Measurements from ENCODE around the gene COL6A2.
A peak's percentile ranks its signal among the peaks of the same experiment; 100 is the strongest.
"Not testable (repeated sequence)": the region's sequence is repeated elsewhere in the genome, so short reads cannot be mapped to it uniquely, and the experiment has no call there.

The COL6A2 gene

GRCh38 chr21:46160657-46160906, 62.7 kb downstream of the COL6A2 start:
- peaks cover 12% of the 10 kb centered on the region for H3K27me3 Mint-ChIP-seq

GRCh38 chr21:46160907-46161632, 63.2 kb downstream of the COL6A2 start:
- Mint-ChIP-seq H3K4me3 (peak overlapping the region in 1 of 2 donors; percentile 57), H3K27ac (peak overlapping the region in 1 of 2 donors; percentile 63), H3K27me3 (peaks cover 12% of the 10 kb centered on the region), H3K9me3 (no peaks in the 10 kb centered on the region), H3K4me1 (no peaks in the 10 kb centered on the region)
- peak; percentile 62 for ATAC-seq
- DNase-seq = no peak

More at GRCh38 chr21:46160657-46160906, 62.7 kb downstream of the COL6A2 start:
- peak overlapping the region in 1 of 2 donors; percentile 63 for H3K27ac Mint-ChIP-seq
- no peaks in the 10 kb centered on the region for H3K4me1 Mint-ChIP-seq
- ATAC-seq (peak; percentile 48), DNase-seq (no peak)
- no peak overlapping the region for H3K4me3 Mint-ChIP-seq
- H3K9me3 Mint-ChIP-seq = no peaks in the 10 kb centered on the region

DNA sequence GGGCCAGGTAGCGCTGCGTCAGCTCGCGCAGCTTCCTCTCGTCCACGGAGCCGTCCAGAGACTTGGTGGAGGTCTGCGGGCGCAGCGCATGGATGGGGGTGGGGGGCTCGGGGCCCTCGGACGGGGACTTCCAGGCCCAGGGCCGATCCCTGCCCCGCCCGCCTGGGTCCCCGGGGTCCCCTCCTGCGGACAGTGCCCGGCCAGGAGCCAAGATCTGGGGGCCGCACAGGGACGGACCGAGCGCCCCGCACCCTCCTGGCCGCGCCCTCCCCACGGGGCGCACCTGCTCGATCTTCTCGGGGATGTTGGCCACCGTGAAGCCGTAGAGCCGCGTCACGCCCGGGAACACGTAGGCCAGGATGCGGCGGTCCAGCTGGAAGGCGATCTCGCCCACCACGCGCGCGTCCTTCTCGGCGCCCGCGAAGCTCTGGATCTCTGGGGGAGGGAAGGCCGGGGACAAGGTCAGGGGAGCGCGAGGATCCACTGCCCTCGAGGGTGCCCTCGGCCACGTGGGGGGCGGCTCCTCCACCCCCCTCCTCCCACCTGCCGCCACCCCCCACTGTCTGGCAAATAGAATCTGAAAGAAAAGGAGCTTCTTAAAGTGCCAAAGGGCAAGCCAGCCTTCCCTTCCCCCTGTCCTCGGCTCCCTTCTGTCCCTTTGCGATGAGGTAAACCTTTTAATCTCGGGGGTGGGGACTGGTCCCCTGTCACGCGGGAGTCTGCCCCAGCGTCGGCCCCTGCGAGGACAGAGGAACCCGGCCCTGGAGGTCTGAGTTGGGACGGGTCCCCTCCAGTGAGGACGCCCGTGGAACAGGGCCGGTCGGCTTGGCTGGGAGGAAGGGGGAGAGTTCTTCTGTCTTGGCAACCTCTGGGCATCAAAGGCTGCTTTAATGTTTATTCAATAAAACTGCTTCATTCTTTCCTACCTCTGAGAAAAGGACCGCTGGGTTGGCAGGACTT, 64.0 kb downstream of the COL6A2 start:
- ATAC-seq = peak; percentile 45
- Mint-ChIP-seq H3K4me3 (peak overlapping the region in 1 of 2 donors; percentile 23), H3K4me1 (no peaks in the 10 kb centered on the region), H3K27ac (no peak overlapping the region), H3K27me3 (peaks cover 12% of the 10 kb centered on the region), H3K9me3 (no peaks in the 10 kb centered on the region)
- DNase-seq = no peak

GRCh38 chr21:46163380-46163779, 65.5 kb downstream of the COL6A2 start:
- H3K4me3 Mint-ChIP-seq = no peak overlapping the region

GRCh38 chr21:46165098-46165497, 67.2 kb downstream of the COL6A2 start:
- Mint-ChIP-seq H3K4me1 (no peaks in the 10 kb centered on the region), H3K27ac (no peak overlapping the region), H3K9me3 (no peaks in the 10 kb centered on the region), H3K27me3 (peaks cover 12% of the 10 kb centered on the region), H3K4me3 (no peak overlapping the region)
- DNase-seq = no peak
- no peak for ATAC-seq

More at GRCh38 chr21:46163380-46163779, 65.5 kb downstream of the COL6A2 start:
- ATAC-seq (no peak), DNase-seq (no peak)
- no peaks in the 10 kb centered on the region for H3K9me3 Mint-ChIP-seq
- H3K4me1 Mint-ChIP-seq = no peaks in the 10 kb centered on the region
- H3K27me3 Mint-ChIP-seq = peaks cover 12% of the 10 kb centered on the region
- no peak overlapping the region for H3K27ac Mint-ChIP-seq

- no peak for DNase-seq
- peaks cover 0 to 2% of the 10 kb centered on the region in 2 donors for H3K9me3 Mint-ChIP-seq
- H3K27ac Mint-ChIP-seq = no peak overlapping the region
- H3K27me3 Mint-ChIP-seq = peaks cover 4% of the 10 kb centered on the region
- H3K4me3 Mint-ChIP-seq = no peak overlapping the region
- ATAC-seq = no peak
- peaks cover 8% of the 10 kb centered on the region for H3K4me1 Mint-ChIP-seq
Measured at GRCh38 chr21:46168238-46168637, 70.3 kb downstream of the COL6A2 start.

GRCh38 chr21:46168659-46169386, 70.9 kb downstream of the COL6A2 start:
- DNase-seq = no peak
- Mint-ChIP-seq H3K9me3 (peaks cover 0 to 8% of the 10 kb centered on the region in 2 donors), H3K27me3 (peaks cover 5% of the 10 kb centered on the region), H3K27ac (no peak overlapping the region), H3K4me1 (peaks cover 8% of the 10 kb centered on the region), H3K4me3 (no peak overlapping the region)
- no peak for ATAC-seq

GRCh38 chr21:46170436-46171193, 72.7 kb downstream of the COL6A2 start:
- H3K4me1 Mint-ChIP-seq, H3K4me3 Mint-ChIP-seq, DNase-seq, ATAC-seq: not testable (repeated sequence)
- H3K9me3 Mint-ChIP-seq = peaks cover 14 to 23% of the 10 kb centered on the region in 2 donors
- peaks cover 19% of the 10 kb centered on the region for H3K27me3 Mint-ChIP-seq
- peak overlapping the region; percentile 29 to 63 for H3K27ac Mint-ChIP-seq

DNA sequence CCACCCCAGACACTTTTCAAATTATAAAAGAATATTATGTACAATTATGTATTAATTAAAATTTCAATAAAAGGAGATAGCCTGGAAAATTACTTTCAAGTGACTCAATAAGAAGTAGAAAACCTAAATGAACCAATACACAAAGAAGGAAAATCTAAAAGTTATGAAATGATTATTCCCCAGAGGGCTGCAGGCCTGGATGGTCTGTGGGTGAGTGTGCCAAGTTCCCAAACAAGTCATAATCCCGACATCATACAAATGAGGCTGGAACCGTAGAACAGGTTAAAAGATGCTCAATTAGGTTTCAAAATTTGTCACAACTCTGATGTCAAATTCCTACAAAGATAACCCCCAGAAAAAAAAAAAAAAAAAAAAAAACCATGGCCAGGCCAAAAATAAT, 73.7 kb downstream of the COL6A2 start:
- H3K27ac Mint-ChIP-seq = no peak overlapping the region

GRCh38 chr21:46171996-46172862, 74.3 kb downstream of the COL6A2 start:
- peak overlapping the region in 1 of 2 donors; percentile 71 for H3K27ac Mint-ChIP-seq
- no peak for DNase-seq
- H3K27me3 Mint-ChIP-seq = peaks cover 34% of the 10 kb centered on the region
- H3K9me3 Mint-ChIP-seq = peaks cover 28 to 34% of the 10 kb centered on the region in 2 donors
- H3K4me1 Mint-ChIP-seq = peaks cover 8% of the 10 kb centered on the region
- no peak overlapping the region for H3K4me3 Mint-ChIP-seq
- no peak for ATAC-seq

More for the DNA sequence above, 73.7 kb downstream of the COL6A2 start:
- H3K4me3 Mint-ChIP-seq = no peak overlapping the region
- ATAC-seq (no peak), DNase-seq (no peak)
- peaks cover 21 to 30% of the 10 kb centered on the region in 2 donors for H3K9me3 Mint-ChIP-seq
- H3K4me1 Mint-ChIP-seq = peaks cover 8% of the 10 kb centered on the region
- peaks cover 29% of the 10 kb centered on the region for H3K27me3 Mint-ChIP-seq

DNA sequence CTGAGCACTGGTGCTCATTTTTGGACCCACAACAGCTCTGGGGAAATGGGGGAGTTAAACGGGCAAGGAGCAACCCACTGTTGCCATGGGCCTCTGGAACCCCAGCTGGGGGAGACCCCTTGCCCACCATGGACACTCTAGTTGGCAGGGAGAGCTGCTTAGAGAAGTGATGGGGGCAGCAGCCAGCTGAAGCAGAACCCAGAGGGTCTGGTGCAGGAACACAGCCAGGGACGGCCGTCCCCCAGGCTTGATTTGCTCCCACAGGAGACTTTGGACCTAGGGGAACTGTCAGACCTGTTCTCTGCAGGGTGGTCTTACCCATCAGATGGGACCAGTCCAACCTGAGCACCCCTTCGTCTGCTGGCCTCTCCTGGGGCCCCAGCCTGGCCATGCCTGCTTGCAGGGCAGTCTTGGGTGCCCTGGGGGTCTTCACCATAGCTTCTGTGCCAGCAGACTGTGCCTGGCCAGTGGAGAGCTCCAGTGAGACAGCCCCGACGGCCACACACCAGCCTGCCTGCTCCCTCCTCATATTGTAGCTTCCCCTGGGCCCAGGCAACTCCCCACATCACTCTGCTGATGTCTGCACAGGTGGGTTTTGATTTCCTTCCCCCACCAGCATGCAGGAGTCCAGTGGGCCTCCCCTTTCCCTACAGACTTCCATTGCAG, 75.1 kb downstream of the COL6A2 start:
- H3K4me3 Mint-ChIP-seq = no peak overlapping the region
- H3K27ac Mint-ChIP-seq = no peak overlapping the region
- peaks cover 32 to 34% of the 10 kb centered on the region in 2 donors for H3K9me3 Mint-ChIP-seq
- peaks cover 8% of the 10 kb centered on the region for H3K4me1 Mint-ChIP-seq
- ATAC-seq (no peak), DNase-seq (no peak)
- peaks cover 34% of the 10 kb centered on the region for H3K27me3 Mint-ChIP-seq

DNA sequence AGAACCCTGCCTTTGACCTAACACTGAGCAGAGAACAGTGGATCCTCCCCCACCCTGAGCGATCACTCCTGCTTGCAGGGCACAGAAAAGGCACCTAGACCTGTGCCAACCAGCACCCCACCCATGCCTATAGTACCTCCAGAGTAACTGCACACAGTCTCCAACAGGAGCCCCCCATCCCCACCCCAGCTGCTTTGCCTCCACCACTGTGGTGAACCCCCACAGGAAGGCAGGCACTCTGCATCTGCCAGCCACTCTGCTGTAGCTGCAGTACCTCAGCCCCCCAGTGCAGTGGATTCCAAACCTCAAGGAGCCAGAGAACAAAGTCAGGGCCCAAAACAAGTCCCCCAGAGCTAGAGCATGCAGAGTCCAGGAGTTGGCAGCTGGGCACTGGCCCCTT, 75.7 kb downstream of the COL6A2 start:
- no peak overlapping the region for H3K4me3 Mint-ChIP-seq
- no peak for ATAC-seq
- no peak for DNase-seq
- H3K27me3 Mint-ChIP-seq = peaks cover 34% of the 10 kb centered on the region
- peaks cover 8% of the 10 kb centered on the region for H3K4me1 Mint-ChIP-seq
- peaks cover 32 to 34% of the 10 kb centered on the region in 2 donors for H3K9me3 Mint-ChIP-seq
- no peak overlapping the region for H3K27ac Mint-ChIP-seq

DNA sequence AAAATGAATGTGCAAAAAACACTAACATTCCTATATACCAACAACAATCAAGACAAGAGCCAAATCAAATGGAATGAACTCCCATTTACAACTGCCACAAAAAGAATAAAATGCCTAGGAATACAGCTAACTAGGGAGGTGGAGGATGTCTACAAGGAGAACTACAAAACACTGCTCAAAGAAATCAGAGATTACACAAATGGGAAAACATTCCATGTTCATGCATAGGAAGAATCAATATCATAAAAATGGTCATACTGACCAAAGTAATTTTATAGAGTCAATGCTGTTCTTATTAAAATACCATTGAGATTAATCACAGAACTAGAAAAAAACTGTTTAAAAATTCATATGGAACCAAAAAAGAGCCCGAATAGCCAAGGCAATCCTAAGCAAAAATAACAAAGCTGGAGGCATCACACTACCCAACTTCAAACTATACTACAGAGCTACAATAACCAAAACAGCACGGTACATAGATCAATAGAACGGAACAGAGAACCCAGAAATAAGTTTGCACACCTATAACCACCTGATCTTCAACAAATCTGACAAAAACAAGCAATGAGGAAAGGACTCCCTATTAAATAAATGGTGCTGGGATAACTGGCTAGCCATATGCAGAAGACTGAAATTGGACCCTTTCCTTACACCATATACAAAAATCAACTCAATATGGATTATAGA, 78.7 kb downstream of the COL6A2 start:
- not testable (repeated sequence) for H3K4me1 Mint-ChIP-seq, H3K4me3 Mint-ChIP-seq, ATAC-seq, DNase-seq
- Mint-ChIP-seq H3K27ac (peak overlapping the region in 1 of 2 donors; percentile 46), H3K9me3 (peaks cover 32 to 34% of the 10 kb centered on the region in 2 donors), H3K27me3 (peaks cover 34% of the 10 kb centered on the region)

Measured in stimulated activated naive CD8-positive, alpha-beta T cell treated with anti-CD3 and anti-CD28 coated beads, Interleukin-15, amount 100 ng/mL, for 72 hours (primary cell).